Liver (tissue), 3 donors: Measurements from ENCODE around the gene PODN.

Source experiments
- RXRA ChIP-seq, 2 donors: IDR thresholded peaks; 2 replicates each; pipeline ENCODE4 v1.6.1; 2017 to 2018; ENCODE audit warnings: antibody characterized with exemption in 2 of 2, mild to moderate bottlenecking in 1 of 2
- TF ChIP-seq, protein P1 (sequence below): fragments of 150-350 bp; IDR thresholded peaks from 2 replicates; pipeline ENCODE4 v1.5.1; 2017; ENCODE audit warnings: improper control_type of control experiment, low read depth, low read length; ENCODE audit not compliant: missing input control
- TF ChIP-seq, protein P2 (sequence below): IDR thresholded peaks from 2 replicates; pipeline ENCODE4 v1.6.1; 2016; ENCODE audit warnings: antibody characterized with exemption, mild to moderate bottlenecking
- donor health status: healthy.
- donor health status: healthy.

DNA sequence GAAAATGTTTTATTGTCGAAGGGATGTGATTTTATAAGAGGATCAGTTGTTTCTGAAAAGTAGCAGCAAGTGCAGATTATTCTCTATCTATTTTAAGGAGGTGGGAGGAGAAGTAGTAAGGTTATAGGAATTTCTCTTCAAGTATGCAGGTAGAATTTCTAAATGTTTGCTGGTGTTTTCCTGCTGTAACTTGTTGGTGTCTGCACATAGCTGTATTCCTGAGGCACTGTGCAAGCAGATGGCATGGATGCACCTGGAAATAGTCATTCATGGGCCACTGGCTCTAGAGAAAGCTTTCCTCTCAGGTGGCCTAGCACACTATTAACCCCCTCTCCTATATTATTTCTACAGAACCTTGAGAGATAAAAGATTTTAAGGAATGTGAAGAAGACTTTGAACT, 30.3 kb upstream of the PODN start:
- no peak for TF ChIP-seq RXRA (IDR thresholded peaks at IDR 0.05)
- TF ChIP-seq, protein P1, sequence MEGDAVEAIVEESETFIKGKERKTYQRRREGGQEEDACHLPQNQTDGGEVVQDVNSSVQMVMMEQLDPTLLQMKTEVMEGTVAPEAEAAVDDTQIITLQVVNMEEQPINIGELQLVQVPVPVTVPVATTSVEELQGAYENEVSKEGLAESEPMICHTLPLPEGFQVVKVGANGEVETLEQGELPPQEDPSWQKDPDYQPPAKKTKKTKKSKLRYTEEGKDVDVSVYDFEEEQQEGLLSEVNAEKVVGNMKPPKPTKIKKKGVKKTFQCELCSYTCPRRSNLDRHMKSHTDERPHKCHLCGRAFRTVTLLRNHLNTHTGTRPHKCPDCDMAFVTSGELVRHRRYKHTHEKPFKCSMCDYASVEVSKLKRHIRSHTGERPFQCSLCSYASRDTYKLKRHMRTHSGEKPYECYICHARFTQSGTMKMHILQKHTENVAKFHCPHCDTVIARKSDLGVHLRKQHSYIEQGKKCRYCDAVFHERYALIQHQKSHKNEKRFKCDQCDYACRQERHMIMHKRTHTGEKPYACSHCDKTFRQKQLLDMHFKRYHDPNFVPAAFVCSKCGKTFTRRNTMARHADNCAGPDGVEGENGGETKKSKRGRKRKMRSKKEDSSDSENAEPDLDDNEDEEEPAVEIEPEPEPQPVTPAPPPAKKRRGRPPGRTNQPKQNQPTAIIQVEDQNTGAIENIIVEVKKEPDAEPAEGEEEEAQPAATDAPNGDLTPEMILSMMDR: no peak
- TF ChIP-seq, protein P2, sequence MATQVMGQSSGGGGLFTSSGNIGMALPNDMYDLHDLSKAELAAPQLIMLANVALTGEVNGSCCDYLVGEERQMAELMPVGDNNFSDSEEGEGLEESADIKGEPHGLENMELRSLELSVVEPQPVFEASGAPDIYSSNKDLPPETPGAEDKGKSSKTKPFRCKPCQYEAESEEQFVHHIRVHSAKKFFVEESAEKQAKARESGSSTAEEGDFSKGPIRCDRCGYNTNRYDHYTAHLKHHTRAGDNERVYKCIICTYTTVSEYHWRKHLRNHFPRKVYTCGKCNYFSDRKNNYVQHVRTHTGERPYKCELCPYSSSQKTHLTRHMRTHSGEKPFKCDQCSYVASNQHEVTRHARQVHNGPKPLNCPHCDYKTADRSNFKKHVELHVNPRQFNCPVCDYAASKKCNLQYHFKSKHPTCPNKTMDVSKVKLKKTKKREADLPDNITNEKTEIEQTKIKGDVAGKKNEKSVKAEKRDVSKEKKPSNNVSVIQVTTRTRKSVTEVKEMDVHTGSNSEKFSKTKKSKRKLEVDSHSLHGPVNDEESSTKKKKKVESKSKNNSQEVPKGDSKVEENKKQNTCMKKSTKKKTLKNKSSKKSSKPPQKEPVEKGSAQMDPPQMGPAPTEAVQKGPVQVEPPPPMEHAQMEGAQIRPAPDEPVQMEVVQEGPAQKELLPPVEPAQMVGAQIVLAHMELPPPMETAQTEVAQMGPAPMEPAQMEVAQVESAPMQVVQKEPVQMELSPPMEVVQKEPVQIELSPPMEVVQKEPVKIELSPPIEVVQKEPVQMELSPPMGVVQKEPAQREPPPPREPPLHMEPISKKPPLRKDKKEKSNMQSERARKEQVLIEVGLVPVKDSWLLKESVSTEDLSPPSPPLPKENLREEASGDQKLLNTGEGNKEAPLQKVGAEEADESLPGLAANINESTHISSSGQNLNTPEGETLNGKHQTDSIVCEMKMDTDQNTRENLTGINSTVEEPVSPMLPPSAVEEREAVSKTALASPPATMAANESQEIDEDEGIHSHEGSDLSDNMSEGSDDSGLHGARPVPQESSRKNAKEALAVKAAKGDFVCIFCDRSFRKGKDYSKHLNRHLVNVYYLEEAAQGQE: no peak
